LNCAP (cell line): Measurements from ENCODE around the gene C16orf89.

Experiments used
- TF ChIP-seq, protein P1 (sequence below): fragments of 450-650 bp; IDR thresholded peaks from 2 replicates; pipeline ENCODE4 v1.5.1; 2017; ENCODE audit warnings: mild to moderate bottlenecking

C16orf89 gene

DNA sequence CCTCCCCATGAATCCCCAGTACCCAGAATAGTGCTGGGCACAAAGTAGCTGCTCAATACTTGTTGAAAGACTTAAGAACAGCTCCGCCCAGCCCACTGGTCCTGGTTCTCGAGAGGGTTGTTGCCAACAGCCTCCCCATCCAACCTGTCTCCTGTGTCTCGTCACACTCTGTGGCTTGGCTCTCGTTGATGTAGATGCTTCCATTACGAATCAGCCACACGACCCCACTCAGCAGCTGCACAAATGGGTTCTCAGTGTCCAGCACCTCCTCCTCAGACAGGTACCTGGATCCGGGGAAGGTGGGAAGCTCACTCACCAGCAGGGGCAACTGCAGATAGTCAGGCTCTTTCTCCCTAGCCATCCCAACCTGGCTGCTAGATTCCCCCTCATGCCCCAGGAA, 34.2 kb downstream of the C16orf89 start:
- TF ChIP-seq, protein P1, sequence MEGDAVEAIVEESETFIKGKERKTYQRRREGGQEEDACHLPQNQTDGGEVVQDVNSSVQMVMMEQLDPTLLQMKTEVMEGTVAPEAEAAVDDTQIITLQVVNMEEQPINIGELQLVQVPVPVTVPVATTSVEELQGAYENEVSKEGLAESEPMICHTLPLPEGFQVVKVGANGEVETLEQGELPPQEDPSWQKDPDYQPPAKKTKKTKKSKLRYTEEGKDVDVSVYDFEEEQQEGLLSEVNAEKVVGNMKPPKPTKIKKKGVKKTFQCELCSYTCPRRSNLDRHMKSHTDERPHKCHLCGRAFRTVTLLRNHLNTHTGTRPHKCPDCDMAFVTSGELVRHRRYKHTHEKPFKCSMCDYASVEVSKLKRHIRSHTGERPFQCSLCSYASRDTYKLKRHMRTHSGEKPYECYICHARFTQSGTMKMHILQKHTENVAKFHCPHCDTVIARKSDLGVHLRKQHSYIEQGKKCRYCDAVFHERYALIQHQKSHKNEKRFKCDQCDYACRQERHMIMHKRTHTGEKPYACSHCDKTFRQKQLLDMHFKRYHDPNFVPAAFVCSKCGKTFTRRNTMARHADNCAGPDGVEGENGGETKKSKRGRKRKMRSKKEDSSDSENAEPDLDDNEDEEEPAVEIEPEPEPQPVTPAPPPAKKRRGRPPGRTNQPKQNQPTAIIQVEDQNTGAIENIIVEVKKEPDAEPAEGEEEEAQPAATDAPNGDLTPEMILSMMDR: no peak

DNA sequence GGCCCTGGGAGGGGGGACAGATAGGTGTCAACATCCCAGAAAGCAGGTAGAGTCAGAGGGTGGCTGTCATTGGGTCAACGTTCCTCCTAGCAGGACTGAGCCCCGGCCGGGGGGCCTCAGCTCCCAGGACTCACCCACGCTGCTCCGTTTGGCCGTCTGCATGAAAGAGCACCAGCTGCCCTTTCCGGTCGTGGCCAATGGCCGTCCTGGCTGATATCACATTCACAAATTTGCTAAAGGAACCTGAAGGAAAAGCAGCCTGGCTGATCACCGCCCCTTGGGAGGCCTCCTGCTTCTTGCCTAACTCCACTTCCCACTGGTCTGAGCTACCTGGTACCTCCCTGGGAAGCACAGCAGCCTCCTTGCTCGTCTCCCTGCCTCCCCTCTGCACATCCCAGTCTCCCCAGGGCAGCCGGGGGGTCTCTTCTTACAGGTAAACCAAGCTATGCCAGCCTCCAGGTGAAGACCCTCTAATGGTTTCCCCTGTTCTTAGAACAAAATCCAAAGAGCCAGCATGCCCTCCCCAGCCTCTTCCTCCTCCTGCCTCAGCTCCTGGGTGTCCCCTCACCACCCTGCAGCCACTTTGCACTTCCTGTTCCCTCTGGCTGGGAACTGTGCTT, 35.4 kb downstream of the C16orf89 start:
- TF ChIP-seq, protein P1: no peak

DNA sequence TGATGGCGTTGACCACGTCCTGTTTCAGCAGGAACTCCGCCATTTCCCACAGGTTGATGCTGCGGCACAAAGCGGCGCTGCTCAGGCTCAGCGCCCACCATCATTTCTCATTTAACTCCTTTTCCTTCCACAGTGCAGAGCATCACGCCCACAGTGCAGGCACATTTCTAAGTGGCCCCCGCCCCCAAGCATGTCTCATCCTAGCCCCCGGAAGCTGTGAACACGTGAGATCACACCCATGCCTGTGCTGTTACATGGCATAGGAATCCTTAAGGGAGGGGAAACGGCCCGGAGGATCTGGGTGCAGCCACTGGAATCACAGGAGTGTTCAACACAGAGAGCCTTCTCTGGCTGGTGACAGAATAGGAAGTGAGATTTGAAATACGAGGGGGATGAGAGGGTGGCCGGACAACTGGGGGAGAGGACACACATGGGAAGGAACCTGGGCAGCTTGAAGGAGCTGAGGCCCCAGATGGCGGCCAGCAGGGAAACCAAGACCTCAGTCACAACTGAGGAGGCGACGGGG, 36.7 kb downstream of the C16orf89 start:
- TF ChIP-seq, protein P1: no peak

DNA sequence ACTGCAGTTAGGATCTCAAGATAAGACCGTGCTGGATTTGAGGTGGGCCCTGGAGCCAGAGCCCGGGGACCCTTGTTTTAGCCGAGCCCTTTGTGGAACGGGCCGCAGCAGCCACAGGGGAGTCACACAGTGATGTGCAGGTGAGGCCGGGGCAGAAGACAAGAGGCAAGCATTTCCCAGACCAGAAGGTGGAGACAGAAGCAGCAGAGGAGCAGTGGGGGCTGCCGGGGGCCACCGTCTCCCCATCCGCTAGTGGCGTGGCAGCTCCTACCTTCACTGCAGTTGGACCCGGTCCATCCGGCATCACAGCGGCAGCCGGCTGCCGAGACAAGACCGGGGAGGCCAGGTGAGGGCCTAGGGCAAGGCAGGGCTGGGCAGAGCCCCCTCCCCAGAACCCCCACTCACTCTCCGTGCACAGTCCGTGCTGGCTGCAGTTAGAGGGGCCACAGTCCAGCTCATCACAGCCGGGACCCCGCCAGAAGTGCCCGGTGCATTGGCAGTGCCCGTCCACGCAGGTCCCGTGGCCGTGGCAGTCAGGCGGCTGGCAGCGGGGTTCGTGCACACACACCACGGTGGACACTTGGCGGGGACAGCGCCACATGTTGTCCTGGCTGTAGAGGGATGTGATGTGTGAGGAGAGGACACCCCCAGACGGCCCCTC, 38.1 kb downstream of the C16orf89 start:
- TF ChIP-seq, protein P1: no peak

DNA sequence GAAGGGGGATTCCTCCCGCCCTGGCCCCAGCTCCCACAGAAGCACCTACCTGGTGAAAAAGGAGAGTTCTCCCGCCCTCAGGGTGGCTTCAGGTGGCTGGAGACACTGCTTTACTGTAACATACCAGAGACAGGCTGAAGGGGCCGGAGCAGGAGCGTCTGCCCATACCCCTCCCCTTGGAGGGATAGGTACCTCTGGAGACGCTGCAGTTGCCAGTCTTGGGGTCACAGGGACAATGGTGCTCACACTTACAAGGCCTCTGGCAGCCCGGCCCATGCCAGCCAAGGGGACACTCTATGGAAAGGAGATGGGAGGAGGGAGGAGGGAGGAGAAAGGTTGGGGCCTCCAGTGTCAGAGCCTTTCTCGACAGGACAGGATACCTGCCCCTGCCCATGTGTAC, 38.7 kb downstream of the C16orf89 start:
- TF ChIP-seq, protein P1: no peak

DNA sequence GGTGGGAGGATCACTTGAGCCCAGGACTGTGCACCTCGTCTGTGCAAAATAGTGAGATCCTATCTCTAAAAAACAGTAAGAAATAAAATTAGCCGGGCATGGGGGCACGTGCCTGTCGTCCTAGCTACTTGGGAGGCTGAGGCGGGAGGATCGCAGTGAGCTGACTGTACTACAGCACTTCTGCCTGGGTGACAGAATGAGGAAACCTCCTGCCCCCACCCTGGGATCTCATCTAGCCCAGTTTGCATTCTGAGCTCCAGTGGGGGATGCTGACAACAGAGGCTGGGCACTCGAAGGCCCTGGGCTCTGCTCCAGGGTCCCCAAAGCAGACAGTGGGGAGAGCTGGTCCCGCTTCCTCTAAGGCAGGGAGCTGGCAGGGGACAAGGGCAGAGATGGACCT, 39.1 kb downstream of the C16orf89 start:
- TF ChIP-seq, protein P1: no peak

DNA sequence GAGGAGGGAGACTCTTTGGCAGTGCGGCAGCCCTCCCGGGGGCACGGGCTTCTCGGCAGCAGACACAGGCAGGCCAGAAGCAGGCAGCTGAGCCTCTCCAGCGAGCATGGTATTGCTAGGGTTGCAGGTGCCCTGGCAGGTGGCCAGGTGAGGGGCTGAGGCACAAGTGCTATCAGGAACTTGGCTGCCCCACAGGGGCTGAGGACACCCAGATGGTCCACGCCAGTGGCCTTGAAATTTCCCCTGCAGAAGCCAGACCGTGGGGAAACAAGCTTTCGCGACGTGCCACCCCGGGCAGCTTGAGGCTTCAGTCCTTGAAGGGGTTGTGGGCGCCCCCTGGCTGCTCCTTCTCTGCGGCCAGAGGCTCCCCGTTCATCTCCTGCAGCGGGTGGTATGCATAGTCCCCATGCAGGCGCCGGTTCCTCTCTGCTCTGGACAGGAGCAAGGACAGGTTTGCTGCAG, 40.6 kb downstream of the C16orf89 start:
- TF ChIP-seq, protein P1: no peak; the same call in 1 of the 2 replicates
